ENCODE results near the gene ATF5. TPM values are rescaled to one million over a fixed set of nuclear protein-coding genes. Genes with fewer than 3 reads are reported as not detected.
A peak's percentile ranks its signal among the peaks of the same experiment; 100 is the strongest.

ATF5 gene
- total RNA-seq, 1 donor from 2014 or later = 21.7 TPM

DNA sequence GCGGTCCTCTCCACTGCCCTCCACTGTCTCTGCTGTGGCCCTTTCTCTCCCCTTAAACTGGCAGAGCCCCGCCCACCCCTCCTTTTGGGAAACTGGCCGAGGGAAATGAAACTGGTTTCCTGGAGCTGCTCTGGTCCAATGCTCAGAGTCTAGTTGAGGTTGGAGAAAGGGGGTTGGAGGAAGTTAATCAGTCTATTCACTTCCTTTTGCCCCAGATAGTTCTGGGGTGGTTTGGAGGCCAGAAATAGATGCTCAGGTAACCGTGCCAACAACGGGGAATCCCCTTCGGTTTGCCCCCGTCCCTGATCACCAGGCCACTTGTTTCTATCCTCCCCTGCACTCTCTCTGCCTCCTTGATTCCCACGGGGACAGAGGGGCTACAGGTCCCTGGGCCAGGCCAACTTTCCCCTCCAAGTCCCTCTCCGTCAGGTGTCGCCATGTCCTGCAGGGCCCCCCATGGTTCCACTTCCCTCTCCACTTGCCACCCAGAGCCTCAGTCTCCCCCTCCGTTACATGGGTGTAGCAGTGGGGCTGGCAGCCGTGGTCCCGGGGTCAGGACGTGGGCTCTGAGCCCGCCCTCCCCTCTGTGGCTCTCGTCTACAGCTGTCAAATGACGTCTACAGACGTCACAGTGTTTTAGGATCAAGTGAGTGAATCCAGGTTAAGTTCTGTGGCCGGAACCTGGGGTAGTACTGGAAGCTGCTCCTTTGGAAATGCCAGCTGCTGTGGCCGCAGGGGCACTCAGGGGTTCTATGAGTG, 32.0 kb upstream of the ATF5 start, which contains the start of gene IL4I1:
IL4I1 (minus strand) TSS at position 25 of the 759 bp plus-strand sequence. CDS start 727 bp downstream, outside the sequence.
- Mint-ChIP-seq H3K36me3 (no peaks in the 10 kb centered on the region), H3K27ac (peak within 1 kb of the TSS; percentile 82), H3K4me3 (no peak within 1 kb of the TSS)

GRCh38 chr19:49904136-49904535, 24.9 kb upstream of the ATF5 start:
- DNase-seq (ENCODE audit: low spot score in 2 of 2, unreplicated experiment in 2 of 2) = no peak
- no peak overlapping the region for H3K27ac Mint-ChIP-seq
- TF ChIP-seq CTCF (IDR thresholded peaks at IDR 0.05; ENCODE audit: unreplicated experiment) = no peak
- H3K4me1 Mint-ChIP-seq = no peaks in the 10 kb centered on the region
- H3K4me3 Mint-ChIP-seq = no peak overlapping the region
- H3K36me3 Mint-ChIP-seq = peaks cover 16% of the 10 kb centered on the region
- no peaks in the 10 kb centered on the region for H3K9me3 Mint-ChIP-seq
- no peaks in the 10 kb centered on the region for H3K27me3 Mint-ChIP-seq (ENCODE audit: low read depth)

More for the DNA sequence above, 32.0 kb upstream of the ATF5 start, which contains the start of gene IL4I1:
- peaks cover 15% of the 10 kb centered on the region for H3K4me1 Mint-ChIP-seq
- H3K27me3 Mint-ChIP-seq (ENCODE audit: low read depth) = peaks cover 20% of the 10 kb centered on the region
- DNase-seq (ENCODE audit: low spot score in 2 of 2, unreplicated experiment in 2 of 2) = no peak
- no peaks in the 10 kb centered on the region for H3K9me3 Mint-ChIP-seq
- no peak for TF ChIP-seq CTCF (IDR thresholded peaks at IDR 0.05; ENCODE audit: unreplicated experiment)

- no peaks in the 10 kb centered on the region for H3K27me3 Mint-ChIP-seq (ENCODE audit: low read depth)
- DNase-seq (ENCODE audit: low spot score in 2 of 2, unreplicated experiment in 2 of 2) = no peak
- no peak for TF ChIP-seq CTCF (IDR thresholded peaks at IDR 0.05; ENCODE audit: unreplicated experiment)
- H3K27ac Mint-ChIP-seq = no peak overlapping the region
- no peaks in the 10 kb centered on the region for H3K9me3 Mint-ChIP-seq
- H3K4me3 Mint-ChIP-seq = no peak overlapping the region
- no peaks in the 10 kb centered on the region for H3K4me1 Mint-ChIP-seq
- H3K36me3 Mint-ChIP-seq = peaks cover 25% of the 10 kb centered on the region
These were observed 22.0 kb upstream of the ATF5 start for GRCh38 chr19:49906879-49907564.

DNA sequence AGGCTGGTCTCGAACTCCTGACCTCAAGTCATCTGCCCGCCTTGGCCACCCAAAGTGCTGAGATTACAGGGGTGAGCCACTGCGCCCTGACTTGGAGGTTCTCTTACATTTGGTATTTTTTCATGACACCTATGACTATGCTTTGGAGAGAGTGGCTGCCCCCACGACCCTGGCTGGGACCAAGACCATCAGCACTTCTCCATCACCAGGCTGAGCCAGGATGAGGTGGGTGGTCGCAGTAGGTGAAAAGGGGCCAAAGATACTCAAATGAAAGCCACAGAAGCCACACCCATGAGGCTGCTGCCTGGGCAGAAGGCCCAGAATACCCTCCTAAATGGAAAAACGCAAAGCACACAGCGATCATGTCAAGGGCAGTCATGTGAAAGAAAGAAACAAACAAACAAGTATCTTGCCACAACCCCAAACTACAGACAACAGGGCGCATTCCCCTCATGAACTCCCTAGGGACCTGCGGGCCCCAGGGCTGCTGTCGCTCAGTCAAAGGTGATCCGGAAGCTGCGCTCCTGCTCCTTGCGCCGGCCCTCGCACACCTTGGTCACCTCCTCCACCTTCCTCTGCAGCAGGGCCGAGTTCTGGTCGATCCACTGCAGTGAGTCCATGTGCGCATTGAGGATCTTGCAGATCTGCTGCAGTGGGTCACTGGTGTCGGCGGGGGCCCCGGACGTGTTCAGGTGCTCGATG, 21.1 kb upstream of the ATF5 start:
- no peaks in the 10 kb centered on the region for H3K9me3 Mint-ChIP-seq
- no peak for TF ChIP-seq CTCF (IDR thresholded peaks at IDR 0.05; ENCODE audit: unreplicated experiment)
- peaks cover 28% of the 10 kb centered on the region for H3K36me3 Mint-ChIP-seq
- H3K27me3 Mint-ChIP-seq (ENCODE audit: low read depth) = no peaks in the 10 kb centered on the region
- H3K27ac Mint-ChIP-seq = no peak overlapping the region
- no peak overlapping the region for H3K4me3 Mint-ChIP-seq
- no peak for DNase-seq (ENCODE audit: low spot score in 2 of 2, unreplicated experiment in 2 of 2)
- no peaks in the 10 kb centered on the region for H3K4me1 Mint-ChIP-seq

DNA sequence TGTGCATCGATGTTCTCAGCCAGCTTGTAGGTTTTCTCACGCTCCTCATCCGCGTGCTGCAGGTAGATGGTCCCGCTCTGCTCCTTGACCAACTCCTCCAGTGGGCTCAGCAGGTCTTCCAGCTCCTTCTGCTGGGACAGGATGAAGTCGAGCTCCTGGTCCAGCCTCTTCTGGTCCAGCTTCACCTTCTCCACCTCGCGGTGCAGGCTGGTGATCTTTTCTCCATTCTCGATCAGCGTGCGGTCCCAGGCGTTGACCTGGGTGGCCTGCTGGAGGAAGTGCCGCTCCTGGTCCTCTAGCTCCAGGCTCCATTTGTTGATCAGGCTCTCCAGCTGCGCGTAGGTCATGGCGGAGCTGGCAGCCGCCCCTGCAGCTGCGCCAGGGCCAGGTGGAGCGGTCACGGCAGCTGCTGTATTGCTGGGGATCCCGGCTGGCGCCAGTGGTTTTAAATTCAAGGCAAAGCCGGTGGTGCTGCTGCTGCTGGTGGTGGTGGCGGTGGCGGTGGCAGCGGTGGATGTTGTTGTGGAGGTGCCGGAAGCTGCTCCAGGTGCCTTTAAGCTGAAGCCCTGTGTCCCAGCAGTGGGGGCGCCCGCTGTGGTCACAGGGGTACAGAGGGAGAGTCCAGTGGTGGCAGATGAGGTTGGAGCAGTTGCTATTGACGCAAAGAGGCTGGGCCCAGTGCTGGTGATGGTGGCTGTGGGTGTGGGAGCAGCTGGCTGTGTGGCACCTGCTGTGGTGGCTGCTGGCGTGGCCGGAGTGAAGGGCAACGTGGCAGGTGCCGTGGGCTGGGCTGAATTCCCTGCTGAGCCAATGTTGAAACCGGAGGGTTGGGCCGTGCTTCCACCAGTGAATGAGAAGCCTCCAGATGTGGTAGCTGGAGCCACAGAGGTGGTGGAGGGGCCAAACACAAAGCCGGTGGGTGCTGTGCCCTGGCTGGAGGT, 20.3 kb upstream of the ATF5 start:
- H3K4me3 Mint-ChIP-seq = no peak overlapping the region
- H3K36me3 Mint-ChIP-seq = peaks cover 37% of the 10 kb centered on the region
- H3K4me1 Mint-ChIP-seq = no peaks in the 10 kb centered on the region
- no peak overlapping the region for H3K27ac Mint-ChIP-seq
- TF ChIP-seq CTCF (IDR thresholded peaks at IDR 0.05; ENCODE audit: unreplicated experiment) = no peak
- DNase-seq (ENCODE audit: low spot score in 2 of 2, unreplicated experiment in 2 of 2) = no peak
- no peaks in the 10 kb centered on the region for H3K27me3 Mint-ChIP-seq (ENCODE audit: low read depth)
- no peaks in the 10 kb centered on the region for H3K9me3 Mint-ChIP-seq

All from mesothelial cell of epicardium (in vitro differentiated cells).